ENCODE data around the gene RANBP6.

The RANBP6 gene

GRCh38 chr9:5988265-5988664 lies 27.2 kb downstream of the RANBP6 start:
- Histone ChIP-seq H3K27ac (ENCODE audit: insufficient read depth in 1 of 2, low read depth in 1 of 2, low read length in 2 of 2, poor library complexity in 1 of 2, severe bottlenecking in 2 of 2) (no peak overlapping the region), H3K4me3 (ENCODE audit: control insufficient read depth in 1 of 7, extremely low read depth in 1 of 7, insufficient read depth in 4 of 7, low read depth in 2 of 7, low read length in 6 of 7) (no peak overlapping the region), H3K4me1 (ENCODE audit: control extremely low read depth in 1 of 4, control insufficient read depth in 4 of 4, insufficient read depth in 4 of 4, low read length in 3 of 4) (no peaks in the 10 kb centered on the region), H3K27me3 (replicated peaks in 2 of 5; ENCODE audit: control insufficient read depth in 4 of 5, insufficient read depth in 5 of 5, low read length in 4 of 5) (no peaks in the 10 kb centered on the region), H3K9me3 (ENCODE audit: control extremely low read depth in 1 of 5, control insufficient read depth in 4 of 5, insufficient read depth in 2 of 5, low read depth in 1 of 5, low read length in 4 of 5) (no peaks in the 10 kb centered on the region), H3K36me3 (ENCODE audit: control insufficient read depth in 4 of 4, insufficient read depth in 4 of 4, low read length in 3 of 4) (peaks cover 4 to 18% (median 12%) of the 10 kb centered on the region in 4 experiments)
- no peak for DNase-seq
- POLR2A ChIA-PET, result no interaction called here
- 100% methylated on average over 1 of the region's 5 CpGs for WGBS (ENCODE audit: insufficient coverage)
- CTCF ChIA-PET, result interaction anchor here (0.7 to 1.7 kb wide), 3 partner anchors 11 to 88 kb away, joined by 3 to 5 read pairs (median 3); no protein-coding TSS in a partner anchor

GRCh38 chr9:5983042-5983441 lies 32.4 kb downstream of the RANBP6 start:
- no peak for DNase-seq
- ChIA-PET POLR2A (no interaction called here), CTCF (interaction anchor here (1.1 kb wide), 1 partner anchor 8 kb away, joined by 3 read pairs; no protein-coding TSS in a partner anchor)
- WGBS (ENCODE audit: insufficient coverage), result 100% methylated on average over 2 of the region's 2 CpGs
- peaks cover under 1 to 26% (median 14%) of the 10 kb centered on the region in 4 experiments for H3K36me3 ChIP-seq (ENCODE audit: control insufficient read depth in 4 of 4, insufficient read depth in 4 of 4, low read length in 3 of 4)
- no peaks in the 10 kb centered on the region for H3K4me1 ChIP-seq (ENCODE audit: control extremely low read depth in 1 of 4, control insufficient read depth in 4 of 4, insufficient read depth in 4 of 4, low read length in 3 of 4)
- H3K27me3 ChIP-seq (replicated peaks in 2 of 5; ENCODE audit: control insufficient read depth in 4 of 5, insufficient read depth in 5 of 5, low read length in 4 of 5), result no peaks in the 10 kb centered on the region
- no peaks in the 10 kb centered on the region for H3K9me3 ChIP-seq (ENCODE audit: control extremely low read depth in 1 of 5, control insufficient read depth in 4 of 5, insufficient read depth in 2 of 5, low read depth in 1 of 5, low read length in 4 of 5)
- H3K4me3 ChIP-seq (ENCODE audit: control insufficient read depth in 1 of 7, extremely low read depth in 1 of 7, insufficient read depth in 4 of 7, low read depth in 2 of 7, low read length in 6 of 7), result no peak overlapping the region
- no peak overlapping the region for H3K27ac ChIP-seq (ENCODE audit: insufficient read depth in 1 of 2, low read depth in 1 of 2, low read length in 2 of 2, poor library complexity in 1 of 2, severe bottlenecking in 2 of 2)

GRCh38 chr9:5982317-5982716 lies 33.1 kb downstream of the RANBP6 start:
- Histone ChIP-seq H3K27ac (ENCODE audit: insufficient read depth in 1 of 2, low read depth in 1 of 2, low read length in 2 of 2, poor library complexity in 1 of 2, severe bottlenecking in 2 of 2) (no peak overlapping the region), H3K9me3 (ENCODE audit: control extremely low read depth in 1 of 5, control insufficient read depth in 4 of 5, insufficient read depth in 2 of 5, low read depth in 1 of 5, low read length in 4 of 5) (no peaks in the 10 kb centered on the region), H3K27me3 (replicated peaks in 2 of 5; ENCODE audit: control insufficient read depth in 4 of 5, insufficient read depth in 5 of 5, low read length in 4 of 5) (no peaks in the 10 kb centered on the region), H3K4me1 (ENCODE audit: control extremely low read depth in 1 of 4, control insufficient read depth in 4 of 4, insufficient read depth in 4 of 4, low read length in 3 of 4) (peaks cover 0 to under 1% (median 0%) of the 10 kb centered on the region in 4 experiments), H3K36me3 (ENCODE audit: control insufficient read depth in 4 of 4, insufficient read depth in 4 of 4, low read length in 3 of 4) (peaks cover 0 to 22% (median 14%) of the 10 kb centered on the region in 4 experiments), H3K4me3 (ENCODE audit: control insufficient read depth in 1 of 7, extremely low read depth in 1 of 7, insufficient read depth in 4 of 7, low read depth in 2 of 7, low read length in 6 of 7) (no peak overlapping the region)
- POLR2A ChIA-PET, result interaction anchor here (0.6 kb wide), 1 partner anchor 1662 kb away, joined by 3 read pairs; no protein-coding TSS in a partner anchor
- DNase-seq, result no peak
- 100% methylated on average over 2 of the region's 2 CpGs for WGBS (ENCODE audit: insufficient coverage)
- CTCF ChIA-PET, result no interaction called here

- POLR2A ChIA-PET, result no interaction called here
Observed at GRCh38 chr9:5978523-5978922, 36.9 kb downstream of the RANBP6 start.

GRCh38 chr9:5976674-5977397 lies 38.6 kb downstream of the RANBP6 start:
- peaks cover 3 to 8% (median 4%) of the 10 kb centered on the region in 4 experiments for H3K4me1 ChIP-seq (ENCODE audit: control extremely low read depth in 1 of 4, control insufficient read depth in 4 of 4, insufficient read depth in 4 of 4, low read length in 3 of 4)
- peaks cover 0 to 4% (median 0%) of the 10 kb centered on the region in 5 experiments for H3K9me3 ChIP-seq (ENCODE audit: control extremely low read depth in 1 of 5, control insufficient read depth in 4 of 5, insufficient read depth in 2 of 5, low read depth in 1 of 5, low read length in 4 of 5)
- peak; percentile 24 to 61 (median 54) for DNase-seq
- no CpG with 5 or more reads among the region's 2 CpGs for WGBS (ENCODE audit: insufficient coverage)
- no peaks in the 10 kb centered on the region for H3K27me3 ChIP-seq (replicated peaks in 2 of 5; ENCODE audit: control insufficient read depth in 4 of 5, insufficient read depth in 5 of 5, low read length in 4 of 5)
- peak overlapping the region; percentile 59 to 73 for H3K27ac ChIP-seq (ENCODE audit: insufficient read depth in 1 of 2, low read depth in 1 of 2, low read length in 2 of 2, poor library complexity in 1 of 2, severe bottlenecking in 2 of 2)
- CTCF ChIA-PET, result interaction anchor here (0.6 to 3.0 kb wide), 10 partner anchors 10 to 178 kb away, joined by 3 to 11 read pairs (median 4); no protein-coding TSS in a partner anchor
- peaks cover 0 to 14% (median 7%) of the 10 kb centered on the region in 4 experiments for H3K36me3 ChIP-seq (ENCODE audit: control insufficient read depth in 4 of 4, insufficient read depth in 4 of 4, low read length in 3 of 4)
- POLR2A ChIA-PET, result no interaction called here
- H3K4me3 ChIP-seq (ENCODE audit: control insufficient read depth in 1 of 7, extremely low read depth in 1 of 7, insufficient read depth in 4 of 7, low read depth in 2 of 7, low read length in 6 of 7), result peak overlapping the region in 1 of 7 experiments; percentile 39

More at GRCh38 chr9:5978523-5978922, 36.9 kb downstream of the RANBP6 start:
- Histone ChIP-seq H3K4me3 (ENCODE audit: control insufficient read depth in 1 of 7, extremely low read depth in 1 of 7, insufficient read depth in 4 of 7, low read depth in 2 of 7, low read length in 6 of 7) (no peak overlapping the region), H3K36me3 (ENCODE audit: control insufficient read depth in 4 of 4, insufficient read depth in 4 of 4, low read length in 3 of 4) (peaks cover 4 to 20% (median 8%) of the 10 kb centered on the region in 4 experiments), H3K27me3 (replicated peaks in 2 of 5; ENCODE audit: control insufficient read depth in 4 of 5, insufficient read depth in 5 of 5, low read length in 4 of 5) (no peaks in the 10 kb centered on the region), H3K27ac (ENCODE audit: insufficient read depth in 1 of 2, low read depth in 1 of 2, low read length in 2 of 2, poor library complexity in 1 of 2, severe bottlenecking in 2 of 2) (no peak overlapping the region), H3K9me3 (ENCODE audit: control extremely low read depth in 1 of 5, control insufficient read depth in 4 of 5, insufficient read depth in 2 of 5, low read depth in 1 of 5, low read length in 4 of 5) (peaks cover 0 to 4% (median 0%) of the 10 kb centered on the region in 5 experiments), H3K4me1 (ENCODE audit: control extremely low read depth in 1 of 4, control insufficient read depth in 4 of 4, insufficient read depth in 4 of 4, low read length in 3 of 4) (peaks cover 3 to 6% (median 4%) of the 10 kb centered on the region in 4 experiments)
- no peak for DNase-seq
- CTCF ChIA-PET, result interaction anchor here (1.3 to 3.0 kb wide), 2 partner anchors 15 to 92 kb away, joined by 3 to 11 read pairs; no protein-coding TSS in a partner anchor
- 100% methylated on average over 1 of the region's 1 CpG for WGBS (ENCODE audit: insufficient coverage)

GRCh38 chr9:5971740-5972139 lies 43.7 kb downstream of the RANBP6 start:
- H3K36me3 ChIP-seq (ENCODE audit: control insufficient read depth in 4 of 4, insufficient read depth in 4 of 4, low read length in 3 of 4), result peaks cover 2 to 33% (median 17%) of the 10 kb centered on the region in 4 experiments
- H3K9me3 ChIP-seq (ENCODE audit: control extremely low read depth in 1 of 5, control insufficient read depth in 4 of 5, insufficient read depth in 2 of 5, low read depth in 1 of 5, low read length in 4 of 5), result peaks cover 0 to 4% (median 0%) of the 10 kb centered on the region in 5 experiments
- peak in 1 of 3 donors; percentile 6 for DNase-seq
- H3K4me1 ChIP-seq (ENCODE audit: control extremely low read depth in 1 of 4, control insufficient read depth in 4 of 4, insufficient read depth in 4 of 4, low read length in 3 of 4), result peaks cover 0 to 6% (median 0%) of the 10 kb centered on the region in 4 experiments
- CTCF ChIA-PET, result interaction anchor here (0.9 to 1.1 kb wide), 2 partner anchors 34 to 82 kb away, joined by 3 read pairs; no protein-coding TSS in a partner anchor
- H3K27ac ChIP-seq (ENCODE audit: insufficient read depth in 1 of 2, low read depth in 1 of 2, low read length in 2 of 2, poor library complexity in 1 of 2, severe bottlenecking in 2 of 2), result no peak overlapping the region
- no peaks in the 10 kb centered on the region for H3K27me3 ChIP-seq (replicated peaks in 2 of 5; ENCODE audit: control insufficient read depth in 4 of 5, insufficient read depth in 5 of 5, low read length in 4 of 5)
- H3K4me3 ChIP-seq (ENCODE audit: control insufficient read depth in 1 of 7, extremely low read depth in 1 of 7, insufficient read depth in 4 of 7, low read depth in 2 of 7, low read length in 6 of 7), result no peak overlapping the region
- POLR2A ChIA-PET, result no interaction called here
